Dedifferentiated amniotic fluid mesenchymal stem cell (primary cell): Measurements from ENCODE around the gene SUGCT.

ENCODE experiments used
- DNase-seq: peaks from one replicate; pipeline ENCODE4 v3.0.0-alpha.2; 2016; ENCODE audit errors: extremely low spot score

SUGCT gene

GRCh38 chr7:40773656-40774055 is 638.9 kb downstream of the SUGCT start:
- no peak for DNase-seq

- DNase-seq = no peak
These were observed 641.1 kb downstream of the SUGCT start for GRCh38 chr7:40775877-40776276.

GRCh38 chr7:40777730-40778312 is 643.0 kb downstream of the SUGCT start:
- no peak for DNase-seq

GRCh38 chr7:40780460-40780859 is 645.7 kb downstream of the SUGCT start:
- DNase-seq = no peak

GRCh38 chr7:40782836-40783235 is 648.0 kb downstream of the SUGCT start:
- no peak for DNase-seq

- DNase-seq = no peak
These were observed 649.4 kb downstream of the SUGCT start for GRCh38 chr7:40784176-40784575.

GRCh38 chr7:40786909-40787308 is 652.1 kb downstream of the SUGCT start:
- DNase-seq = no peak

- no peak for DNase-seq
These were observed 658.3 kb downstream of the SUGCT start for GRCh38 chr7:40793132-40793531.

- no peak for DNase-seq
These were observed 660.8 kb downstream of the SUGCT start for GRCh38 chr7:40795607-40796006.

- no peak for DNase-seq
These were observed 661.9 kb downstream of the SUGCT start for GRCh38 chr7:40796723-40797122.

- no peak for DNase-seq
These were observed 663.8 kb downstream of the SUGCT start for GRCh38 chr7:40798613-40799012.

GRCh38 chr7:40799493-40800403 is 664.9 kb downstream of the SUGCT start:
- DNase-seq = no peak

- no peak for DNase-seq
These were observed 666.0 kb downstream of the SUGCT start for GRCh38 chr7:40800771-40801170.

GRCh38 chr7:40802497-40802896 is 667.7 kb downstream of the SUGCT start:
- no peak for DNase-seq

GRCh38 chr7:40804477-40805215 is 669.8 kb downstream of the SUGCT start:
- DNase-seq = peak; percentile 53

GRCh38 chr7:40805361-40805760 is 670.6 kb downstream of the SUGCT start:
- DNase-seq = peak; percentile 34

GRCh38 chr7:40808378-40808942 is 673.7 kb downstream of the SUGCT start:
- DNase-seq = peak; percentile 98

GRCh38 chr7:40810274-40810673 is 675.5 kb downstream of the SUGCT start:
- no peak for DNase-seq

- DNase-seq = no peak
These were observed 676.9 kb downstream of the SUGCT start for GRCh38 chr7:40811666-40812065.

- no peak for DNase-seq
These were observed 680.2 kb downstream of the SUGCT start for GRCh38 chr7:40815022-40815421.

GRCh38 chr7:40815512-40815911 is 680.7 kb downstream of the SUGCT start:
- DNase-seq = peak; percentile 72

- no peak for DNase-seq
These were observed 688.1 kb downstream of the SUGCT start for GRCh38 chr7:40822861-40823260.
